GM12878 (cell line): ENCODE measurements around the gene VEPH1. TPM values are rescaled to one million over a fixed set of nuclear protein-coding genes. Genes with fewer than 3 reads are reported as not detected.
A peak's percentile ranks its signal among the peaks of the same experiment; 100 is the strongest.

ENCODE experiments used
- ATAC-seq: fragments of 200-7000 bp; cut with Tn5 transposase; 3 replicates; pipeline ENCODE4 v1.9.1; 2020; ENCODE audit warnings: mild to moderate bottlenecking, moderate library complexity
- Bru-seq: library from RNA; stranded (reverse); fragments of 400-500 nt; gene quantifications from one replicate; lab custom pipeline; 2021; lab: Mats Ljungman, UMichigan
- BruChase-seq, 2 experiments: library from RNA; stranded (reverse); fragments of 400-500 nt; gene quantifications; one replicate each; lab custom pipeline; 2021; lab: Mats Ljungman, UMichigan
- BruUV-seq: library from RNA; stranded (reverse); fragments of 400-500 nt; replicated peaks from 2 replicates; lab custom pipeline; 2021; lab: Mats Ljungman, UMichigan
- CTCF ChIA-PET: fragments of 300-600 bp; sonication (Branson Sonifier 250); formaldehyde crosslinking; extraction: SDS; loops from one replicate; lab custom pipeline; 2021; ENCODE audit warnings: inconsistent platforms; lab: Yijun Ruan, JAX
- POLR2A ChIA-PET: fragments of 350-600 bp; formaldehyde crosslinking; extraction: SDS; loops from one replicate; lab custom pipeline; 2021; ENCODE audit warnings: inconsistent platforms; lab: Charles Lee
- RAD21 ChIA-PET: fragments of 300-600 bp; sonication (Branson Sonifier 250); formaldehyde crosslinking; loops from one replicate; lab custom pipeline; 2023; ENCODE audit warnings: antibody characterized with exemption; ENCODE audit not compliant: unreplicated experiment; lab: Charles Lee
- SMC1A ChIA-PET: fragments of 300-600 bp; sonication (Branson Sonifier 250); formaldehyde crosslinking; loops from one replicate; lab custom pipeline; 2023; ENCODE audit not compliant: unreplicated experiment, uncharacterized antibody; lab: Charles Lee
- DNase-seq: peaks from one replicate; pipeline ENCODE4 v3.0.0-alpha.2; 2011; ENCODE audit warnings: low read depth, low spot score
- FAIRE-seq: peaks from 3 replicates; lab custom pipeline; 2011; peaks lifted over from hg19 to GRCh38; lab: Jason Lieb, UNC
- H2AFZ ChIP-seq: 2 replicates; pipeline ENCODE4 v1.6.0; 2011; ENCODE audit warnings: low read depth, low read length, control low read depth; ENCODE audit not compliant: control insufficient read depth
- H3K27ac ChIP-seq: 2 replicates; pipeline ENCODE4 v1.5.1; 2011; ENCODE audit warnings: control low read depth; ENCODE audit not compliant: control insufficient read depth, insufficient read depth
- H3K27me3 ChIP-seq, 2 experiments: replicated peaks in 1 of 2; 2 replicates each; pipeline versions ENCODE4 v1.6.0 to v1.6.1; 2011; ENCODE audit warnings: low read length in 1 of 2; ENCODE audit not compliant: control insufficient read depth in 2 of 2, insufficient read depth in 2 of 2
- H3K36me3 ChIP-seq, 2 experiments: 2 replicates each; pipeline ENCODE4 v1.5.1; 2011; ENCODE audit warnings: low read length in 1 of 2; ENCODE audit not compliant: control insufficient read depth in 2 of 2, insufficient read depth in 2 of 2
- H3K4me1 ChIP-seq: 2 replicates; pipeline ENCODE4 v1.6.1; 2011; ENCODE audit warnings: mild to moderate bottlenecking, low read length, moderate library complexity, mixed read lengths; ENCODE audit not compliant: control insufficient read depth, insufficient read depth
- H3K4me2 ChIP-seq: 2 replicates; pipeline ENCODE4 v1.6.0; 2011; ENCODE audit warnings: control low read depth; ENCODE audit not compliant: control insufficient read depth, insufficient read depth
- H3K4me3 ChIP-seq: fragments of 200-600 bp; sonication (generic); 2 replicates; pipeline ENCODE4 v1.5.1; 2016
- H3K79me2 ChIP-seq: 2 replicates; pipeline ENCODE4 v1.6.0; 2011; ENCODE audit warnings: low read length; ENCODE audit not compliant: control insufficient read depth, insufficient read depth
- H3K9ac ChIP-seq: 2 replicates; pipeline ENCODE4 v1.8.0; 2011; ENCODE audit warnings: low read length, control low read depth, mixed read lengths; ENCODE audit not compliant: control insufficient read depth, insufficient read depth
- H3K9me3 ChIP-seq: replicated peaks from 3 replicates; pipeline ENCODE4 v1.5.1; 2011; ENCODE audit warnings: mild to moderate bottlenecking, low read length; ENCODE audit not compliant: control insufficient read depth, insufficient read depth
- H4K20me1 ChIP-seq: 2 replicates; pipeline ENCODE4 v1.6.0; 2011; ENCODE audit not compliant: control insufficient read depth, insufficient read depth
- RELB ChIP-seq: fragments of 450-650 bp; IDR thresholded peaks from 2 replicates; pipeline ENCODE4 v1.6.1; 2017; ENCODE audit warnings: low read depth, mild to moderate bottlenecking, moderate library complexity
- TCF3 ChIP-seq: IDR thresholded peaks from 2 replicates; pipeline ENCODE4 v1.6.1; 2012; ENCODE audit warnings: low read depth, mild to moderate bottlenecking, low read length, borderline replicate concordance; ENCODE audit not compliant: insufficient read depth
- WGBS: methylation state at CpG from one replicate; pipeline ENCODE4 v1.1.6; 2016; ENCODE audit warnings: low lambda C conversion rate; ENCODE audit not compliant: insufficient replicate concordance, insufficient coverage; ENCODE audit errors: missing lambda C conversion rate; 5-methylcytosine and 5-hydroxymethylcytosine counted together
- in situ Hi-C: fragments of 300-500 bp; cut with MboI; formaldehyde crosslinking; loops from 9 replicates; pipeline ENCODE4 v1.14.3; 2018; ENCODE audit warnings: mixed read lengths
- intact Hi-C: fragments of 100-400 bp; cut with micrococcal nuclease; formaldehyde crosslinking; loops from one replicate; pipeline ENCODE4 v1.14.2; 2022; ENCODE audit not compliant: unreplicated experiment
- long read RNA-seq, 2 experiments: library from polyadenylated mRNA; unstranded; transcript quantifications; one replicate each; pipeline ENCODE4 v2.0.0, GENCODE V29; 2019 to 2020
- polyA minus RNA-seq, 3 experiments: library from RNA; depleted of rRNA, polyadenylated mRNA; stranded (reverse); fragments of >200 nt; gene quantifications; 2 replicates each; pipeline ENCODE4 v1.2.3, GENCODE V29; 2011
- polyA plus RNA-seq, 11 experiments: library from polyadenylated mRNA; depleted of rRNA in 4 of 11; unstranded in 6 of 11; stranded (reverse) in 5 of 11; fragments of >200 nt; fragmentation: Nextera tagmentation in 4 of 11; fragmentation: Illumina TruSeq in 1 of 11; extraction: Ambion mirVana in 4 of 11; extraction: Trizol in 1 of 11; gene quantifications; 1 replicate in 1 of 11; 2 replicates in 10 of 11; pipeline versions ENCODE4 v1.2.1 to v1.2.3, GENCODE V29; 2011 to 2016; ENCODE audit warnings: inconsistent platforms in 2 of 11, missing spikeins in 2 of 11, low read depth in 1 of 11
- total RNA-seq, 4 experiments: library from RNA; depleted of rRNA in 3 of 4; stranded (reverse); fragments of >200 nt in 3 of 4; fragmentation: Illumina TruSeq in 1 of 4; extraction: Trizol in 1 of 4; gene quantifications; 2 replicates each; pipeline versions ENCODE4 v1.2.1 to v1.2.3, GENCODE V29; 2013 to 2021
- TF ChIP-seq, protein P1 (sequence below): fragments of 450-650 bp; IDR thresholded peaks from 2 replicates; pipeline ENCODE4 v1.6.1; 2017; ENCODE audit warnings: borderline replicate concordance

The VEPH1 gene
- total RNA-seq (2013; cell fraction: nucleolus; rRNA removed): not detected in 2 replicates
- 0.17 TPM in 1 of 2 replicates, not detected in the other for total RNA-seq (2014; rRNA removed)
- not detected in 2 replicates for total RNA-seq (2014; rRNA removed; fragmentation: Illumina TruSeq; extraction: Trizol)
- 0.19 and 0.26 TPM in 2 replicates for total RNA-seq (2021)
- not detected for polyA plus RNA-seq (2011; ENCODE audit: low read depth)
- not detected in 2 replicates for polyA plus RNA-seq (2011; rRNA removed)
- polyA plus RNA-seq (2011; cell fraction: cytosol; rRNA removed): not detected in 2 replicates
- polyA plus RNA-seq (2011; cell fraction: nucleus; rRNA removed): not detected in 2 replicates
- polyA plus RNA-seq (2012): not detected in 2 replicates
- polyA plus RNA-seq (2014; fragmentation: Illumina TruSeq; extraction: Trizol): 0.04 TPM in 1 of 2 replicates, not detected in the other
- polyA plus RNA-seq (2014; fragmentation: Nextera tagmentation; extraction: Ambion mirVana): not detected
- not detected in 2 replicates for polyA plus RNA-seq (2014; rRNA removed)
- not detected for polyA plus RNA-seq (2016; fragmentation: Nextera tagmentation; extraction: Ambion mirVana)
- polyA minus RNA-seq (2011; rRNA and poly(A)+ RNA removed): not detected in 2 replicates
- not detected in 2 replicates for polyA minus RNA-seq (2011; cell fraction: cytosol; rRNA and poly(A)+ RNA removed)
- polyA minus RNA-seq (2011; cell fraction: nucleus; rRNA and poly(A)+ RNA removed): not detected in 2 replicates
- Bru-seq, nascent RNA: percentile 6 among the genes with signal in this experiment
- percentile 3 among the genes with signal in this experiment for BruChase-seq, experiment 1, labeled RNA remaining after a 6-hour chase
- BruChase-seq, experiment 2, labeled RNA remaining after a 2-hour chase: percentile 4 among the genes with signal in this experiment
- long read RNA-seq, experiment 1: 0 reads
- long read RNA-seq, experiment 2, partial matches to known transcripts: 0 of 1 reads
- long read RNA-seq, experiment 2, other reads (novel, unspliced or antisense): 1 of 1 reads

DNA sequence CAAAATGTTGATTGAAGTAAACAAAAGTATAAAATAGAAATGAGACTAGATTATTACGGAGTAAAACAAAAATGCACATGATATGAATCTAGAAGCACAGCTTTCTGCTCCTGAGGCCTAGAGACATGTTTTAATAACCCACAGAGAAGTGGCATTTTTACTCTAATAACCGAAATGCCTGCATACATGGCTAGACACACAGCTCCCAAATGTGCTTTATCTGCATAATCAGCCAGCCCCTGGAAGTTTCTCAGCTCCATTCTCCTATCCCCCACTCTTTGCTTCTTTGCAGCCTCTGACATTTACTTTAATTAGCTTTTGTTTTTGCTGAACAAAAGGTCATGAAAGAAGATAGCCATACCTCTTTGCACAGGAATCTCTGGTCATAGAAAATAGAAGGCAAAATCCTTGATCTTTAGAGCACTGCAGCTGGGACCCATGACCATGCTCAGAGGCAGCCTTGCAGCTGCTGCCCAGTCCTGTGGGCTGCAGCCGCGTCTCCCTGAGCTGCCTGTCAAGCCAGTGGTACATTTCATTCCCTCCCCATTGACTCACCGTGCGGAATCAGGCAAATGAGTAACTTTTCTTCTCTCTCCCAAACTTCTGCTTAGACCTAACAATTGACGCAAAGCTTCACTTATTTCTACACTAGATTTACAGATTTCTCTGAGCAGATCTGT, at the start of gene VEPH1:
TSS of gene VEPH1 (minus strand) at position 501 of the 680 bp plus-strand sequence. CDS start 8,067 bp downstream, outside the sequence.
- DNase-seq (no peak), ATAC-seq (no peak), FAIRE-seq (no peak)
- ChIA-PET CTCF (no interaction called here), POLR2A (no interaction called here), RAD21 (no interaction called here), SMC1A (interaction anchor here (0.8 kb wide), 1 partner anchor 230 kb away, joined by 3 read pairs; no protein-coding TSS in a partner anchor)
- Histone ChIP-seq H2AFZ (no peak within 1 kb of the TSS), H3K36me3 (no peaks in the 10 kb centered on the region), H3K4me1 (no peaks in the 10 kb centered on the region), H4K20me1 (no peaks in the 10 kb centered on the region), H3K9me3 (no peaks in the 10 kb centered on the region), H3K27me3 (peaks cover 1 to 7% of the 10 kb centered on the region in 2 experiments; a peak in 1 of 4 replicates), H3K9ac (no peak within 1 kb of the TSS), H3K4me2 (no peak within 1 kb of the TSS), H3K4me3 (no peak within 1 kb of the TSS), H3K79me2 (no peaks in the 10 kb centered on the region), H3K27ac (no peak within 1 kb of the TSS)
- BruUV-seq: no TSS peak
- TF ChIP-seq, protein P1, sequence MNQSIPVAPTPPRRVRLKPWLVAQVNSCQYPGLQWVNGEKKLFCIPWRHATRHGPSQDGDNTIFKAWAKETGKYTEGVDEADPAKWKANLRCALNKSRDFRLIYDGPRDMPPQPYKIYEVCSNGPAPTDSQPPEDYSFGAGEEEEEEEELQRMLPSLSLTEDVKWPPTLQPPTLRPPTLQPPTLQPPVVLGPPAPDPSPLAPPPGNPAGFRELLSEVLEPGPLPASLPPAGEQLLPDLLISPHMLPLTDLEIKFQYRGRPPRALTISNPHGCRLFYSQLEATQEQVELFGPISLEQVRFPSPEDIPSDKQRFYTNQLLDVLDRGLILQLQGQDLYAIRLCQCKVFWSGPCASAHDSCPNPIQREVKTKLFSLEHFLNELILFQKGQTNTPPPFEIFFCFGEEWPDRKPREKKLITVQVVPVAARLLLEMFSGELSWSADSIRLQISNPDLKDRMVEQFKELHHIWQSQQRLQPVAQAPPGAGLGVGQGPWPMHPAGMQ: no peak
- TF ChIP-seq TCF3 (no peak), RELB (no peak)
- 53% methylated on average over 7 of the region's 7 CpGs for WGBS
- intact Hi-C loops: no loop called here
- in situ Hi-C loops: no loop called here
